ENCODE results near the gene SYTL1. TPM values are rescaled to one million over a fixed set of nuclear protein-coding genes. Genes with fewer than 3 reads are reported as not detected.

Gene SYTL1
- total and polyA plus RNA-seq, 9 of the 15 experiments (the other 6 are each of a cell fraction or from before 2014, with no cell fraction given) = 0.04 to 9.3 (median 1.7) TPM

DNA sequence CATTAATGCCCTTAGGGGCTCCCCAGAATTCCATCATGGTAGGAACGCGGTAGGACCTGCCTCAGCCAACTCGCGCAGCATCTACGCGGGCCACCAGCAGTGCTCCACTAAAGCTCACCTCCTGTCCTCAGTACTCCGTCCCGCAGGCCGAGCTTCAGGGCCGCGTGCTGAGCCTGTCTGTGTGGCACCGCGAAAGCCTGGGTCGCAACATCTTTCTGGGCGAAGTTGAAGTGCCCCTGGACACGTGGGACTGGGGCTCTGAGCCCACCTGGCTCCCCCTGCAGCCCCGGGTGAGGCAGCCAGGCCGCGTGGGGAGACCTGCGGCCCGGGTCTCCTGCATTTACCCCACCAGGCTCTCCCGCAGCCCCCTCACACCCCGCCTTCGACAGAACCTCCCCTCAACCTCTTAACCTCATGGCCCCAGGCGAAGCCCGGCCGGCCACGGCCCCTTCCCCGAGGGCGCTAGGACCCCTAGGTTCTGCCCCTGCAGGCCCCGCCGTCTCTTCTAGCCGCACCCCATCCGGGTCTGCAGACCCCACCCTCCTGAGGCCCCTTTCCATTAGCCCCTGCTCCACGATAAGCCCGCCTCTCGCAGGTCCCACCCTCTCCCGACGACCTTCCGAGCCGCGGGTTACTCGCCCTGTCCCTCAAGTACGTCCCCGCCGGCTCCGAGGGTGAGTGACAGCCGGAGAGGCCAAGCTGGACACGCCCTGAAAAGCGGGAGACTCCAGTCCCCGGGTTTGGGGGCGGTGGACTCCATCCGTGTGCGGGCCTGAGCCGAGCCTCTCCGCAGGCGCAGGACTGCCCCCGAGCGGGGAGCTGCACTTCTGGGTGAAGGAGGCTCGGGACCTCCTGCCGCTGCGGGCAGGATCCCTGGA is 9.1 kb downstream of the SYTL1 start (continued):
- TF ChIP-seq, protein P1, sequence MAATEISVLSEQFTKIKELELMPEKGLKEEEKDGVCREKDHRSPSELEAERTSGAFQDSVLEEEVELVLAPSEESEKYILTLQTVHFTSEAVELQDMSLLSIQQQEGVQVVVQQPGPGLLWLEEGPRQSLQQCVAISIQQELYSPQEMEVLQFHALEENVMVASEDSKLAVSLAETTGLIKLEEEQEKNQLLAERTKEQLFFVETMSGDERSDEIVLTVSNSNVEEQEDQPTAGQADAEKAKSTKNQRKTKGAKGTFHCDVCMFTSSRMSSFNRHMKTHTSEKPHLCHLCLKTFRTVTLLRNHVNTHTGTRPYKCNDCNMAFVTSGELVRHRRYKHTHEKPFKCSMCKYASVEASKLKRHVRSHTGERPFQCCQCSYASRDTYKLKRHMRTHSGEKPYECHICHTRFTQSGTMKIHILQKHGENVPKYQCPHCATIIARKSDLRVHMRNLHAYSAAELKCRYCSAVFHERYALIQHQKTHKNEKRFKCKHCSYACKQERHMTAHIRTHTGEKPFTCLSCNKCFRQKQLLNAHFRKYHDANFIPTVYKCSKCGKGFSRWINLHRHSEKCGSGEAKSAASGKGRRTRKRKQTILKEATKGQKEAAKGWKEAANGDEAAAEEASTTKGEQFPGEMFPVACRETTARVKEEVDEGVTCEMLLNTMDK (IDR thresholded peaks at IDR 0.05; ENCODE audit: borderline replicate concordance, insufficient read depth, low read depth, low read length, poor library complexity, severe bottlenecking) = peak; percentile 26
- TF ChIP-seq NR1H2 (CRISPR knock-in tag; IDR thresholded peaks at IDR 0.05) = no peak
- TF ChIP-seq, protein P2, sequence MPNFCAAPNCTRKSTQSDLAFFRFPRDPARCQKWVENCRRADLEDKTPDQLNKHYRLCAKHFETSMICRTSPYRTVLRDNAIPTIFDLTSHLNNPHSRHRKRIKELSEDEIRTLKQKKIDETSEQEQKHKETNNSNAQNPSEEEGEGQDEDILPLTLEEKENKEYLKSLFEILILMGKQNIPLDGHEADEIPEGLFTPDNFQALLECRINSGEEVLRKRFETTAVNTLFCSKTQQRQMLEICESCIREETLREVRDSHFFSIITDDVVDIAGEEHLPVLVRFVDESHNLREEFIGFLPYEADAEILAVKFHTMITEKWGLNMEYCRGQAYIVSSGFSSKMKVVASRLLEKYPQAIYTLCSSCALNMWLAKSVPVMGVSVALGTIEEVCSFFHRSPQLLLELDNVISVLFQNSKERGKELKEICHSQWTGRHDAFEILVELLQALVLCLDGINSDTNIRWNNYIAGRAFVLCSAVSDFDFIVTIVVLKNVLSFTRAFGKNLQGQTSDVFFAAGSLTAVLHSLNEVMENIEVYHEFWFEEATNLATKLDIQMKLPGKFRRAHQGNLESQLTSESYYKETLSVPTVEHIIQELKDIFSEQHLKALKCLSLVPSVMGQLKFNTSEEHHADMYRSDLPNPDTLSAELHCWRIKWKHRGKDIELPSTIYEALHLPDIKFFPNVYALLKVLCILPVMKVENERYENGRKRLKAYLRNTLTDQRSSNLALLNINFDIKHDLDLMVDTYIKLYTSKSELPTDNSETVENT (CRISPR knock-in tag; IDR thresholded peaks at IDR 0.05) = no peak
- peak; percentile 51 for TF ChIP-seq EGR1 (conservative IDR thresholded peaks at IDR 0.05)
- no peak for TF ChIP-seq SRSF1 (IDR thresholded peaks at IDR 0.05; ENCODE audit: low read depth, low read length)
- peak; percentile 63; the same call in 1 of the 2 replicates for TF ChIP-seq ATF7 (IDR thresholded peaks at IDR 0.05)
- TF ChIP-seq, protein P3, sequence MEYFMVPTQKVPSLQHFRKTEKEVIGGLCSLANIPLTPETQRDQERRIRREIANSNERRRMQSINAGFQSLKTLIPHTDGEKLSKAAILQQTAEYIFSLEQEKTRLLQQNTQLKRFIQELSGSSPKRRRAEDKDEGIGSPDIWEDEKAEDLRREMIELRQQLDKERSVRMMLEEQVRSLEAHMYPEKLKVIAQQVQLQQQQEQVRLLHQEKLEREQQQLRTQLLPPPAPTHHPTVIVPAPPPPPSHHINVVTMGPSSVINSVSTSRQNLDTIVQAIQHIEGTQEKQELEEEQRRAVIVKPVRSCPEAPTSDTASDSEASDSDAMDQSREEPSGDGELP (CRISPR knock-in tag; IDR thresholded peaks at IDR 0.05; ENCODE audit: borderline replicate concordance) = peak; percentile 15; the same call in 1 of the 2 replicates
- TF ChIP-seq, protein P4, sequence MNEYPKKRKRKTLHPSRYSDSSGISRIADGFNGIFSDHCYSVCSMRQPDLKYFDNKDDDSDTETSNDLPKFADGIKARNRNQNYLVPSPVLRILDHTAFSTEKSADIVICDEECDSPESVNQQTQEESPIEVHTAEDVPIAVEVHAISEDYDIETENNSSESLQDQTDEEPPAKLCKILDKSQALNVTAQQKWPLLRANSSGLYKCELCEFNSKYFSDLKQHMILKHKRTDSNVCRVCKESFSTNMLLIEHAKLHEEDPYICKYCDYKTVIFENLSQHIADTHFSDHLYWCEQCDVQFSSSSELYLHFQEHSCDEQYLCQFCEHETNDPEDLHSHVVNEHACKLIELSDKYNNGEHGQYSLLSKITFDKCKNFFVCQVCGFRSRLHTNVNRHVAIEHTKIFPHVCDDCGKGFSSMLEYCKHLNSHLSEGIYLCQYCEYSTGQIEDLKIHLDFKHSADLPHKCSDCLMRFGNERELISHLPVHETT (CRISPR knock-in tag; conservative IDR thresholded peaks at IDR 0.05 in 1 of 2, IDR thresholded peaks at IDR 0.05 in 1 of 2) = no peak
- TF ChIP-seq, protein P5, sequence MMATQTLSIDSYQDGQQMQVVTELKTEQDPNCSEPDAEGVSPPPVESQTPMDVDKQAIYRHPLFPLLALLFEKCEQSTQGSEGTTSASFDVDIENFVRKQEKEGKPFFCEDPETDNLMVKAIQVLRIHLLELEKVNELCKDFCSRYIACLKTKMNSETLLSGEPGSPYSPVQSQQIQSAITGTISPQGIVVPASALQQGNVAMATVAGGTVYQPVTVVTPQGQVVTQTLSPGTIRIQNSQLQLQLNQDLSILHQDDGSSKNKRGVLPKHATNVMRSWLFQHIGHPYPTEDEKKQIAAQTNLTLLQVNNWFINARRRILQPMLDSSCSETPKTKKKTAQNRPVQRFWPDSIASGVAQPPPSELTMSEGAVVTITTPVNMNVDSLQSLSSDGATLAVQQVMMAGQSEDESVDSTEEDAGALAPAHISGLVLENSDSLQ (IDR thresholded peaks at IDR 0.05) = peak; percentile 99
- peak in 1 of 2 experiments; percentile 67; a peak in 2 of 4 replicates for TF ChIP-seq RAD21 (CRISPR knock-in tag; conservative IDR thresholded peaks at IDR 0.05 in 1 of 2, IDR thresholded peaks at IDR 0.05 in 1 of 2)
- TF ChIP-seq TCF7 (IDR thresholded peaks at IDR 0.05; ENCODE audit: borderline replicate concordance) = 0 out of 2 replicates have a peak, but pooled peaks have one; percentile 20
- TF ChIP-seq PCBP1 (IDR thresholded peaks at IDR 0.05; ENCODE audit: low read depth, low read length, poor library complexity, severe bottlenecking) = no peak
- peak; percentile 84 to 86 for TF ChIP-seq NRF1 (conservative IDR thresholded peaks at IDR 0.05 in 1 of 2, IDR thresholded peaks at IDR 0.05 in 1 of 2)

Data from K562 (cell line).